Trophoblast cell (in vitro differentiated cells and primary cell): ENCODE measurements around the gene ANO2.

Source experiments
- DNase-seq, 2 donors: peaks; one replicate each; pipeline ENCODE4 v3.0.0-alpha.2; 2016
- H2AFZ ChIP-seq: 2 replicates; pipeline ENCODE4 v1.6.1; 2013; ENCODE audit warnings: low read length, moderate library complexity, mild to moderate bottlenecking; ENCODE audit not compliant: insufficient read depth, poor library complexity
- H2AK5ac ChIP-seq: 2 replicates; pipeline ENCODE4 v1.6.1; 2013; ENCODE audit warnings: mild to moderate bottlenecking, low read length
- H2BK120ac ChIP-seq: 2 replicates; pipeline ENCODE4 v1.6.1; 2013; ENCODE audit warnings: low read length, mild to moderate bottlenecking, moderate library complexity; ENCODE audit not compliant: insufficient read depth, poor library complexity
- H2BK12ac ChIP-seq: 2 replicates; pipeline ENCODE4 v1.6.1; 2013; ENCODE audit warnings: mild to moderate bottlenecking, low read length, moderate library complexity
- H2BK5ac ChIP-seq: 2 replicates; pipeline ENCODE4 v1.6.1; 2013; ENCODE audit warnings: low read length, low read depth, moderate library complexity, mild to moderate bottlenecking; ENCODE audit not compliant: poor library complexity
- H3K14ac ChIP-seq: 2 replicates; pipeline ENCODE4 v1.6.1; 2013; ENCODE audit warnings: mild to moderate bottlenecking, low read length
- H3K18ac ChIP-seq: 2 replicates; pipeline ENCODE4 v1.6.1; 2013; ENCODE audit warnings: mild to moderate bottlenecking, low read length
- H3K23ac ChIP-seq: 2 replicates; pipeline ENCODE4 v1.6.1; 2013; ENCODE audit warnings: low read length
- H3K27ac ChIP-seq: 2 replicates; pipeline ENCODE4 v1.5.1; 2013; ENCODE audit warnings: low read depth, mild to moderate bottlenecking, inconsistent platforms, low read length, moderate library complexity
- H3K27me3 ChIP-seq: 2 replicates; pipeline ENCODE4 v1.6.1; 2013; ENCODE audit warnings: inconsistent platforms, mild to moderate bottlenecking, low read length, moderate library complexity; ENCODE audit not compliant: insufficient read depth
- H3K36me3 ChIP-seq, 2 experiments: 1 replicate in 1 of 2; 2 replicates in 1 of 2; pipeline ENCODE4 v1.6.1; 2013; ENCODE audit warnings: low read length in 2 of 2, mild to moderate bottlenecking in 2 of 2, moderate library complexity in 1 of 2; ENCODE audit not compliant: insufficient read depth in 2 of 2, control insufficient read depth in 1 of 2
- H3K4ac ChIP-seq: 2 replicates; pipeline ENCODE4 v1.6.1; 2013; ENCODE audit warnings: low read depth, mild to moderate bottlenecking, low read length, moderate library complexity
- H3K4me1 ChIP-seq, 2 experiments: 1 replicate in 1 of 2; 2 replicates in 1 of 2; pipeline ENCODE4 v1.6.1; 2013; ENCODE audit warnings: low read length in 2 of 2, mild to moderate bottlenecking in 2 of 2, moderate library complexity in 1 of 2; ENCODE audit not compliant: insufficient read depth in 2 of 2, control insufficient read depth in 1 of 2
- H3K4me2 ChIP-seq: 2 replicates; pipeline ENCODE4 v1.6.1; 2013; ENCODE audit warnings: inconsistent platforms, mild to moderate bottlenecking, low read length, moderate library complexity
- H3K4me3 ChIP-seq: 2 replicates; pipeline ENCODE4 v1.5.1; 2013; ENCODE audit warnings: mild to moderate bottlenecking, low read depth, low read length, inconsistent platforms
- H3K79me1 ChIP-seq: one replicate; pipeline ENCODE4 v1.6.1; 2013; ENCODE audit warnings: low read length
- H3K79me2 ChIP-seq: 2 replicates; pipeline ENCODE4 v1.6.1; 2013; ENCODE audit warnings: low read length, mild to moderate bottlenecking; ENCODE audit not compliant: control insufficient read depth, insufficient read depth, poor library complexity
- H3K9ac ChIP-seq: 2 replicates; pipeline ENCODE4 v1.6.1; 2013; ENCODE audit warnings: mild to moderate bottlenecking, low read length
- H3K9me3 ChIP-seq: 2 replicates; pipeline ENCODE4 v1.6.1; 2013; ENCODE audit warnings: low read depth, mild to moderate bottlenecking, control low read depth, inconsistent platforms, low read length; ENCODE audit not compliant: insufficient read depth
- H4K12ac ChIP-seq: 2 replicates; pipeline ENCODE4 v1.6.1; 2013; ENCODE audit warnings: low read depth, mild to moderate bottlenecking, low read length, moderate library complexity
- H4K8ac ChIP-seq: 2 replicates; pipeline ENCODE4 v1.6.1; 2013; ENCODE audit warnings: low read depth, mild to moderate bottlenecking, low read length, moderate library complexity
- H4K91ac ChIP-seq: one replicate; pipeline ENCODE4 v1.6.1; 2013; ENCODE audit warnings: low read depth, mild to moderate bottlenecking, low read length, moderate library complexity
- WGBS: extraction: QIAGEN DNeasy Blood & Tissue Kit; methylation state at CpG from one replicate; pipeline ENCODE4 v1.1.7; 2013; ENCODE audit warnings: missing lambda C conversion rate; ENCODE audit not compliant: insufficient read length, insufficient coverage; ENCODE audit errors: extremely low coverage; 5-methylcytosine and 5-hydroxymethylcytosine counted together

The ANO2 gene

DNA sequence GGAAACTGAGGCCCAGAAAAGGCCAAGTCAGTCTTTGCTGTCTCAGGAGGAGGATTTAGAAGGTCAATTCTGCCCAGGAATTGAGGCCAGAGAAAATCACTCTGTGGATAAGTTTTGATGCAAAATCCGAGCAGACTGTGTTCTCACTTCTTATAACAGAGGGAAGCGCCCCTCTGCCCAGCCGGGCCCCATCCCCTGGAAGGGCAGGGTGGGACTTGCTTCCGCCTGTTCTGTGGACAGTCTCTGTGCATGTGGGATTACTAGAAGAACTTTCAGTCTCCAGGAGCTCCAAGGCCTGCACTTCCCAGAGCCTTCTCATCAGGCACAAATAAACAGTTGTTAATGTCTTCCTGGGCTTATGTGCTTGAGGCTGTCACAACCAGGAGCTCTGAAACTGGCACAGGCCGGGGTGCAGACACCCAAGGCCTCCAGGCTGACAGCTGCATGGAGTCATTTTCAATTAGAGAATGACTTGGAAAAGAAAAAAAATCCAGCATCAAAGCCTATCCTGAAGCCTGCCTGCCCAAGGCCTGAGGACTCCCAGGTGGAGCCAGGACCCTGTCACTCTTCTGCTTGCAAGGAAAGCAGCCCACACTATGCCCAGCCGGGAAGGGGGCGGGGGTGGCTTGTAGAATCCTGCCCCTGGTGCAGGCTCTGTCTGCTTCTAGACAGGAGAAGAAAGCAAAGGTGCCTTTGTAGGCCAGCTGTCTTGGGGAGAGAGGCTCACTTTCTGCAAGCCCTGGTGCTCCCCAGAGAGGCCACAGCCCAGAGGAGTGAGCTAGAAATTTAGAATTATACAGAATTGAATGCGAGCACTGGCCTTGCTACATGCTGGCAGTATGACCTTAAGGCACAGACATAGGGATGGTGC lies 428.5 kb downstream of the ANO2 start:
- Histone ChIP-seq H3K9me3 (no peaks in the 10 kb centered on the region), H3K23ac (no peak overlapping the region), H3K4me2 (no peak overlapping the region), H3K4me3 (no peak overlapping the region), H3K4me1 (no peaks in the 10 kb centered on the region), H4K91ac (no peak overlapping the region), H3K36me3 (no peaks in the 10 kb centered on the region), H2BK120ac (no peak overlapping the region), H3K27me3 (no peaks in the 10 kb centered on the region), H3K18ac (no peak overlapping the region), H4K12ac (no peak overlapping the region), H2BK5ac (no peak overlapping the region), H2AK5ac (no peak overlapping the region), H2BK12ac (no peak overlapping the region), H3K4ac (no peak overlapping the region), H3K79me1 (no peaks in the 10 kb centered on the region), H3K14ac (no peak overlapping the region), H3K9ac (no peak overlapping the region), H2AFZ (no peak overlapping the region), H4K8ac (no peak overlapping the region), H3K79me2 (no peaks in the 10 kb centered on the region), H3K27ac (no peak overlapping the region)
- no CpG with 5 or more reads among the region's 8 CpGs for WGBS
- no peak for DNase-seq

DNA sequence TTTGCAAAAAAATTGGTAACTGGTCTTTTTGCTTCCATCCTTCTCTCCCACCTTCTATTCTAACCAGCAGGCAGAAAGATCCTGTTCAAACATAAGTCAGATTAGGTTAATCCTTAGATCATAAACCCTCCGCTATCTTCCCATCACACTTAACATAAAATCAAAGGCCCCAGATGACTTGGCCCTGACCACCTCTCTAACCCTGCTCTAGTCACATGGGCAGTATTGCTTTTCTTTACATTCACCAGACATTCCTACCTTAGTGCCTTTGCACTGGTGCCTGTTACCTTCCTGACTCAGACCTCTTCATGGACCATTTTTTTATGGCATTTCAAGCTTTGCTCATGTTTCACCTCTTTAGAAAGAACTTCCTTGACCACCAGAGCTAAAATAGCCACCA lies 429.6 kb downstream of the ANO2 start:
- Histone ChIP-seq H3K27me3 (no peaks in the 10 kb centered on the region), H3K18ac (no peak overlapping the region), H2AK5ac (no peak overlapping the region), H4K12ac (no peak overlapping the region), H3K79me2 (no peaks in the 10 kb centered on the region), H3K4ac (no peak overlapping the region), H2BK12ac (no peak overlapping the region), H4K8ac (no peak overlapping the region), H3K36me3 (no peaks in the 10 kb centered on the region), H3K27ac (no peak overlapping the region), H3K79me1 (no peaks in the 10 kb centered on the region), H2BK5ac (no peak overlapping the region), H3K4me1 (no peaks in the 10 kb centered on the region), H3K4me3 (no peak overlapping the region), H2AFZ (no peak overlapping the region), H2BK120ac (no peak overlapping the region), H3K9ac (no peak overlapping the region), H3K4me2 (no peak overlapping the region), H3K9me3 (no peaks in the 10 kb centered on the region), H4K91ac (no peak overlapping the region), H3K14ac (no peak overlapping the region), H3K23ac (no peak overlapping the region)
- no peak for DNase-seq
- no CpG with 5 or more reads among the region's 1 CpG for WGBS

DNA sequence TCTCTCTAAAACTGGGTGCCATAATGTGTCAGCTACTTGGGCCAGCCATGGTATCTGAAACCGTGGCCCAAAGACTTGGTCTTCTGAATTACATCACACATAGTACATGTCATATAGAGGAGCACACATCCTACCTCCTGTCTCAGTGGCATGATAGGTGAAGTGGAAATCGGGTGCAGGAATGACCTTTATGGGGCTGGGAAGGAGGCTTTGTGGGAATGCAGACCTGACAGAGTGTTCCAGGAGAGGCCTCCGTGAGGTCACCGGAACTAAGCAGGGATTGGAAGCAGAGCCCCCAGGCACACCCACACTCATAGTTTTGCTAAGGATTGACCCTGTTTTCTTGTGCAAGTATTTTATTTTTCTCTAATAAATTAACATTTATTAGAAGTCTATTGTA lies 430.5 kb downstream of the ANO2 start:
- H3K14ac ChIP-seq: no peak overlapping the region
- no peak overlapping the region for H3K9ac ChIP-seq
- no CpG with 5 or more reads among the region's 4 CpGs for WGBS
- no peak for DNase-seq
- H3K79me2 ChIP-seq: no peaks in the 10 kb centered on the region
- no peaks in the 10 kb centered on the region for H3K9me3 ChIP-seq
- H3K4me2 ChIP-seq: no peak overlapping the region
- no peak overlapping the region for H2BK5ac ChIP-seq
- H4K12ac ChIP-seq: no peak overlapping the region
- no peak overlapping the region for H2BK12ac ChIP-seq
- no peak overlapping the region for H3K27ac ChIP-seq
- no peak overlapping the region for H3K23ac ChIP-seq
- no peak overlapping the region for H3K4ac ChIP-seq
- no peak overlapping the region for H2BK120ac ChIP-seq
- no peaks in the 10 kb centered on the region for H3K4me1 ChIP-seq
- H3K18ac ChIP-seq: no peak overlapping the region
- no peak overlapping the region for H4K91ac ChIP-seq
- H4K8ac ChIP-seq: no peak overlapping the region
- no peak overlapping the region for H2AK5ac ChIP-seq
- H3K79me1 ChIP-seq: no peaks in the 10 kb centered on the region
- H2AFZ ChIP-seq: no peak overlapping the region
- H3K27me3 ChIP-seq: no peaks in the 10 kb centered on the region
- no peak overlapping the region for H3K4me3 ChIP-seq
- H3K36me3 ChIP-seq: no peaks in the 10 kb centered on the region

GRCh38 chr12:5514016-5514415 lies 431.0 kb downstream of the ANO2 start:
- no peaks in the 10 kb centered on the region for H3K27me3 ChIP-seq
- H2BK120ac ChIP-seq: no peak overlapping the region
- H3K27ac ChIP-seq: no peak overlapping the region
- H3K79me2 ChIP-seq: no peaks in the 10 kb centered on the region
- H4K12ac ChIP-seq: no peak overlapping the region
- no peak overlapping the region for H3K4me2 ChIP-seq
- H3K4me1 ChIP-seq: no peaks in the 10 kb centered on the region
- no peak overlapping the region for H3K4ac ChIP-seq
- no peak overlapping the region for H2BK5ac ChIP-seq
- H3K9me3 ChIP-seq: no peaks in the 10 kb centered on the region
- H3K4me3 ChIP-seq: no peak overlapping the region
- no peak overlapping the region for H2AFZ ChIP-seq
- H2BK12ac ChIP-seq: no peak overlapping the region
- H3K79me1 ChIP-seq: no peaks in the 10 kb centered on the region
- no peaks in the 10 kb centered on the region for H3K36me3 ChIP-seq
- H3K18ac ChIP-seq: no peak overlapping the region
- no peak for DNase-seq
- no peak overlapping the region for H2AK5ac ChIP-seq
- no CpG with 5 or more reads among the region's 6 CpGs for WGBS
- H3K14ac ChIP-seq: no peak overlapping the region
- no peak overlapping the region for H4K91ac ChIP-seq
- no peak overlapping the region for H4K8ac ChIP-seq
- no peak overlapping the region for H3K9ac ChIP-seq
- no peak overlapping the region for H3K23ac ChIP-seq
